BLaER1 treated with 17β-estradiol and CSF1 and Interleukin-3, amounts not matched to agents 10 nM and 100 nM (cell line): ENCODE results near the gene FABP3.
"Not testable (repeated sequence)": the region's sequence is repeated elsewhere in the genome, so short reads cannot be mapped to it uniquely, and the experiment has no call there.

Experiments used
- H3K27ac ChIP-seq, 11 experiments: shearing (Covaris generic); formaldehyde crosslinking; 2 replicates each; pipeline ENCODE4 v1.8.1; 2022
- H3K27me3 ChIP-seq, 11 experiments: shearing (Covaris generic); formaldehyde crosslinking; 2 replicates each; pipeline ENCODE4 v1.8.1; 2022
- H3K36me3 ChIP-seq, 11 experiments: shearing (Covaris generic); formaldehyde crosslinking; 2 replicates each; pipeline ENCODE4 v1.8.1; 2022
- H3K4me1 ChIP-seq, 10 experiments: shearing (Covaris generic); formaldehyde crosslinking; 2 replicates each; pipeline ENCODE4 v1.8.1; 2022
- H3K4me2 ChIP-seq, 11 experiments: shearing (Covaris generic); formaldehyde crosslinking; 2 replicates each; pipeline ENCODE4 v1.8.1; 2022
- H3K4me3 ChIP-seq, 10 experiments: shearing (Covaris generic); formaldehyde crosslinking; 2 replicates each; pipeline ENCODE4 v1.8.1; 2022
- H3K9ac ChIP-seq, 11 experiments: shearing (Covaris generic); formaldehyde crosslinking; 2 replicates each; pipeline ENCODE4 v1.8.1; 2022
- H3K9me3 ChIP-seq, 11 experiments: shearing (Covaris generic); formaldehyde crosslinking; replicated peaks in 1 of 11; 2 replicates each; pipeline ENCODE4 v1.8.1; 2022
- H4K20me1 ChIP-seq, 11 experiments: shearing (Covaris generic); formaldehyde crosslinking; 2 replicates each; pipeline ENCODE4 v1.8.1; 2022
- Cebpa-rat ChIP-seq, 11 experiments: shearing (Covaris generic); IDR thresholded peaks; 2 replicates each; pipeline ENCODE4 v1.8.1; 2022

Gene FABP3

DNA sequence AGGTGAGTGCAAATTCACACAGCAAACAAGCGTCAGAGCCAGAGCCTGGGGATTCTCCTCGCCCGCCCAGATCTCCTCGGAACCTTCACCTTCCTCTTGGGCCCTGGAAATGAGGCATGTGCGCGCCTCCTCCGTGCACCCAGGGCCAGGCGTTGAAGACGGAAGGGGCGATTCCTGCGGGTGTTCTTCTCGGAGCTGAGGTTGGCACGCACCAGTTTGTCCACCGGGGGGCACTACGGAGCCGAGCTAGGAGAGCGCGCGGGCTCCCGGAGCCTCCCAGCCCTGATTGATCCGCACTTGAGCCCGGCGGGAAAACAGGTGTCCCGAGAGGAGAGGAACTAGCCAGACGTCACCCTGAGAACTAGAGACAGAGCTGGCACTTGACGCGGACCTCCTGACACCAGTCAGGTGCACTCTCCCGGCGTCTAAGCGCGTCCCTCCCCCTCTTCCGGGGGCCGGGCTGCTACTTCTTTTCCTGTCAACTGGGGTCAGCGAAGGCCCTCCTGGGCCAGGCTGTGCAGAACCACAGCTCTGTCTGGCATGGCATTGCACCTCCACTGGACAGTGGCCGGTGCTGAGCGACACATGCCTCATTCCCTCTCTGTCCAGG is 21.8 kb upstream of the FABP3 start:
- TF ChIP-seq Cebpa-rat (IDR thresholded peaks at IDR 0.05): no peak
- Histone ChIP-seq H4K20me1 (no peaks in the 10 kb centered on the region), H3K27me3 (no peaks in the 10 kb centered on the region), H3K9ac (peak overlapping the region in 10 of 11 experiments; percentile 1 to 63 (median 32); a peak in 14 of 22 replicates), H3K4me1 (peaks cover 20 to 42% (median 32%) of the 10 kb centered on the region in 10 experiments), H3K4me2 (peak overlapping the region; percentile 60 to 97 (median 85)), H3K36me3 (no peaks in the 10 kb centered on the region), H3K9me3 (no peaks in the 10 kb centered on the region), H3K4me3 (peak overlapping the region; percentile 27 to 69 (median 48)), H3K27ac (peak overlapping the region in 4 of 11 experiments; percentile 11 to 38 (median 30); a peak in 3 of 22 replicates)

DNA sequence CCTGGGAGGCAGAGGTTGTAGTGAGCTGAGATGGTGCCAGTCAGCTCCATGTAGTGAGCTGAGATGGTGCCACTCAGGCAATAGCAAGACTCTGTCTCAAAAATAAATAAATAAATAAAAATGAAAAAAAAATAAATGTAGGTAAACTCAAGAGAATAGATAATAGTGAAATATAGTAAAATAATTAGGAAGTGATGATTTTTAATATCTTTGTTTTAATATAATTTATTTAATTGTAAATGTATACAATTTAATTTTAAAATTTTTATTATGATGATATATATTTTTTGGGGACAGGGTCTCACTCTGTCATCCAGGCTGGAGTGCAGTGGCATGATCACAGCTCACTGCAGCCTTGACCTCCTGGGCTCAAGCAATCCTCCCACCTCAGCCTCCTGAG is 20.6 kb upstream of the FABP3 start:
- no peak overlapping the region for H3K4me2 ChIP-seq
- H3K27ac ChIP-seq: no peak overlapping the region
- TF ChIP-seq Cebpa-rat (IDR thresholded peaks at IDR 0.05): no peak
- no peaks in the 10 kb centered on the region for H3K36me3 ChIP-seq
- H4K20me1 ChIP-seq: no peaks in the 10 kb centered on the region
- no peaks in the 10 kb centered on the region for H3K27me3 ChIP-seq
- H3K9ac ChIP-seq: no peak overlapping the region
- H3K4me3 ChIP-seq: no peak overlapping the region
- no peaks in the 10 kb centered on the region for H3K9me3 ChIP-seq
- H3K4me1 ChIP-seq: peaks cover 20 to 42% (median 31%) of the 10 kb centered on the region in 10 experiments

- Histone ChIP-seq H3K27me3 (no peaks in the 10 kb centered on the region), H3K9ac (no peak overlapping the region; a peak in 1 of 22 replicates), H4K20me1 (no peaks in the 10 kb centered on the region), H3K4me3 (no peak overlapping the region), H3K4me2 (no peak overlapping the region), H3K9me3 (no peaks in the 10 kb centered on the region), H3K36me3 (no peaks in the 10 kb centered on the region), H3K4me1 (peaks cover 8 to 14% (median 12%) of the 10 kb centered on the region in 10 experiments; a peak in 17 of 20 replicates), H3K27ac (no peak overlapping the region)
- no peak for TF ChIP-seq Cebpa-rat (IDR thresholded peaks at IDR 0.05)
These were observed 17.2 kb upstream of the FABP3 start for GRCh38 chr1:31390071-31390470.

DNA sequence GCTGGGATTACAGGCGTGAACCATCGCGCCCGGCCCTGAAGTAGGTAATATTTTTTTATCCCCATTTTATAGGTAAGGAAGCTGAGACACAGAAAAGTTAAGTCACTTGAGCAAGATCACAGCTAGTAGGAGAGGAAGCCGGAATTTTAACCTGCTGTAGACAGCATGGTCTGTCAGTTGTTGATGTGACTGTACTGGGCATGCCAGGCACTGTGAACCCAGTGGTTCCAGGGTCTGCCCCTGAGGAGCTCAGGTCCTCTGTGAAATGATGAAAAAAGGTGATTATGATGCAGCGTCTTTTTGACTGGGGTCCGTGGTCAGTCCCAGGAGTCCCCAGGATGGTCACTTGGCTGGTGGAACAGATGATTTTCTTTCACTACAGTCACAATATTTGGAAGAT is 16.7 kb upstream of the FABP3 start:
- H4K20me1 ChIP-seq: no peaks in the 10 kb centered on the region
- H3K4me3 ChIP-seq: no peak overlapping the region
- H3K4me2 ChIP-seq: no peak overlapping the region
- H3K27ac ChIP-seq: no peak overlapping the region
- no peaks in the 10 kb centered on the region for H3K36me3 ChIP-seq
- H3K4me1 ChIP-seq: peaks cover 4 to 10% (median 8%) of the 10 kb centered on the region in 10 experiments; a peak in 17 of 20 replicates
- H3K9me3 ChIP-seq: no peaks in the 10 kb centered on the region
- H3K9ac ChIP-seq: no peak overlapping the region
- H3K27me3 ChIP-seq: no peaks in the 10 kb centered on the region
- no peak for TF ChIP-seq Cebpa-rat (IDR thresholded peaks at IDR 0.05)

DNA sequence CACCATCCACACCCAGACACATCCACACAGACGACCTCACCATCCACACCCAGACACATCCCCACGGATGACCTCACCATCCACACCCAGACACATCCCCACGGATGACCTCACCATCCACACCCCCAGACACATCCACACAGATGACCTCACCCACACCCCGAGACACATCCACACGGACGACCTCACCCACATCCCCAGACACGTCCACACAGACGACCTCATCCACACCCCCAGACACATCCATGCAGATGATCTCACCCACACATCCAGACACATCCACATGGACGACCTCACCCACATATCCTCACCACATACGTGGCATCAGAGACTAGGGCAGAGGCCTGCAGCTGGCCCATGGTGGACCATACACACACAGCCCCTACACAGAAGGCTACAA is 14.7 kb upstream of the FABP3 start:
- no peak overlapping the region for H3K9ac ChIP-seq
- H3K4me2 ChIP-seq: no peak overlapping the region
- TF ChIP-seq Cebpa-rat (IDR thresholded peaks at IDR 0.05): no peak
- H3K27ac ChIP-seq: no peak overlapping the region
- H4K20me1 ChIP-seq: no peaks in the 10 kb centered on the region
- H3K27me3 ChIP-seq: no peaks in the 10 kb centered on the region
- H3K4me1 ChIP-seq: no peaks in the 10 kb centered on the region
- H3K9me3 ChIP-seq: no peaks in the 10 kb centered on the region
- H3K36me3 ChIP-seq: no peaks in the 10 kb centered on the region
- no peak overlapping the region for H3K4me3 ChIP-seq

- H3K4me3 ChIP-seq, H3K4me2 ChIP-seq, H4K20me1 ChIP-seq, H3K27ac ChIP-seq, H3K9me3 ChIP-seq, H3K27me3 ChIP-seq, H3K9ac ChIP-seq, H3K36me3 ChIP-seq, H3K4me1 ChIP-seq: not testable (repeated sequence)
These were observed 13.8 kb upstream of the FABP3 start for GRCh38 chr1:31386576-31387243.

DNA sequence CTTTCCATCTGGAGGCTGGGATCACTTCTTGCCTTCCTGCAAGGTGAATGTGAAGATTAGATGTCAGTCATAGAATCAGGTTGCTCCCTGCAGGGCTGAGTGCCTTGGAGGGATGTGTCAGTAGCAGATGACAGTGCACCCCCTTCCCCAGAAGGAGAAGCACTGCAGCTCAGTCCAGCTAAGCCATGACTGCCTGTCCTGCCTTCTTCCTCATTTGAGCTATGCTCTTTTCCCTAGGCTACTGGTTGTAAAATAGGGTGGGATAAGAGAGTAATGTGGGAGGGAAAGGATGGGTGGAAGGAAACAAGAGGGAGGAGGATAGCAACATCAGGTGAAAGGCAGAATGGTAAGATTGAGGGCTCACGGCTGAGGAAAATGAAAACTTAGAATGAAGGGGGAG is 11.1 kb upstream of the FABP3 start:
- no peak overlapping the region for H3K9ac ChIP-seq
- no peak for TF ChIP-seq Cebpa-rat (IDR thresholded peaks at IDR 0.05)

DNA sequence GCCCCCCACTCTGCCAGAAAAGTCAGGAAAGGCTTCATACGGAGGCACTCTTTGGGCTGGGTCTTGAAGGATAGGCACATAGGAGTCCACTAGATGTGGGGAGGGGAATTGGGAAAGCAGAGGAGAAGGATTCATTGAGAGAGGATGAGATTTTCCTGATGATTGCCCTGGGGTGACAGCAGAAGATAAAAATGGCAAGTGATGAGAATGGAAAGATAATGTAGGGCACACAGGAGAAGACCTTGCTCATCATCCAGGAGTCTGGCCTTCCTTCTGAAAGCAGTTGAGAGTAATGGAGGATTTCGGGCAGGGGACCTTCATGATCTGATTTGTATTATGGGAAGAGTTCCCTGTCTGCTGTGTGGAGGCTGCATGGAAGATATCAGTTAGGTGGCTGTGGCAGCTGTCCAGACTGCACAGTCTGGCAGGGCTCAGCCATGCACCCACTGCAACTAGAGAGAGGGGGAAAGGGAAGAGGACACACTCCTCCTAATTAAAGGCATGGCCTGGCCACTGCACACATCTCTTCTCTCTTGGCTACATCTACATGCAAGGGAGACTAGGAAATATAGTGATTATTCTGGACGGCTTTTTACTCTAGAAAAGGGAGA is 9.6 kb upstream of the FABP3 start:
- H3K9me3 ChIP-seq: no peaks in the 10 kb centered on the region
- no peak for TF ChIP-seq Cebpa-rat (IDR thresholded peaks at IDR 0.05)
- H3K9ac ChIP-seq: no peak overlapping the region
- H3K27me3 ChIP-seq: no peaks in the 10 kb centered on the region
- H3K4me1 ChIP-seq: no peaks in the 10 kb centered on the region
- H3K4me2 ChIP-seq: no peak overlapping the region
- no peaks in the 10 kb centered on the region for H4K20me1 ChIP-seq
- no peaks in the 10 kb centered on the region for H3K36me3 ChIP-seq
- no peak overlapping the region for H3K27ac ChIP-seq
- H3K4me3 ChIP-seq: no peak overlapping the region

More for the DNA sequence above, 11.1 kb upstream of the FABP3 start:
- no peak overlapping the region for H3K4me3 ChIP-seq
- no peaks in the 10 kb centered on the region for H4K20me1 ChIP-seq
- H3K36me3 ChIP-seq: no peaks in the 10 kb centered on the region
- no peaks in the 10 kb centered on the region for H3K4me1 ChIP-seq
- H3K9me3 ChIP-seq: no peaks in the 10 kb centered on the region
- H3K27me3 ChIP-seq: no peaks in the 10 kb centered on the region
- no peak overlapping the region for H3K27ac ChIP-seq
- no peak overlapping the region; a peak in 1 of 22 replicates for H3K4me2 ChIP-seq

GRCh38 chr1:31381394-31382294 is 8.8 kb upstream of the FABP3 start:
- Histone ChIP-seq H3K9ac (no peak overlapping the region), H3K36me3 (no peaks in the 10 kb centered on the region), H3K9me3 (no peaks in the 10 kb centered on the region), H3K27ac (no peak overlapping the region), H4K20me1 (no peaks in the 10 kb centered on the region), H3K4me1 (no peaks in the 10 kb centered on the region), H3K4me2 (no peak overlapping the region), H3K4me3 (no peak overlapping the region), H3K27me3 (no peaks in the 10 kb centered on the region)
- no peak for TF ChIP-seq Cebpa-rat (IDR thresholded peaks at IDR 0.05)
